Osteocyte (in vitro differentiated cells): ENCODE results near the gene S100PBP. TPM values are rescaled to one million over a fixed set of nuclear protein-coding genes. Genes with fewer than 3 reads are reported as not detected.

ENCODE experiments used
- DNase-seq: peaks from one replicate; pipeline ENCODE4 v3.0.0; 2021; ENCODE audit warnings: mixed read lengths; ENCODE audit not compliant: unreplicated experiment; ENCODE audit errors: extremely low spot score
- H3K27ac Mint-ChIP-seq: one replicate; pipeline ENCODE4 v1.8.0; 2021; ENCODE audit warnings: mild to moderate bottlenecking, mixed read lengths; ENCODE audit not compliant: unreplicated experiment
- H3K27me3 Mint-ChIP-seq: one replicate; pipeline ENCODE4 v1.8.0; 2021; ENCODE audit warnings: mixed read lengths; ENCODE audit not compliant: unreplicated experiment
- H3K36me3 Mint-ChIP-seq: one replicate; pipeline ENCODE4 v1.8.0; 2021; ENCODE audit warnings: mixed read lengths; ENCODE audit not compliant: unreplicated experiment
- H3K4me1 Mint-ChIP-seq: one replicate; pipeline ENCODE4 v1.8.0; 2021; ENCODE audit warnings: mixed read lengths; ENCODE audit not compliant: unreplicated experiment
- H3K4me3 Mint-ChIP-seq: one replicate; pipeline ENCODE4 v1.8.0; 2021; ENCODE audit warnings: mild to moderate bottlenecking, moderate library complexity, mixed read lengths; ENCODE audit not compliant: unreplicated experiment
- H3K9me3 Mint-ChIP-seq: one replicate; pipeline ENCODE4 v1.8.0; 2021; ENCODE audit warnings: mixed read lengths; ENCODE audit not compliant: unreplicated experiment
- total RNA-seq: library from RNA; stranded (reverse); gene quantifications from 2 replicates; pipeline ENCODE4 v1.2.1, GENCODE V29; 2021
- TF ChIP-seq, protein P1 (sequence below): fragments of 200-600 bp; sonication (generic); IDR thresholded peaks from 2 replicates; pipeline ENCODE4 v1.5.0; 2021; ENCODE audit warnings: antibody characterized with exemption, mild to moderate bottlenecking, moderate library complexity

Gene S100PBP
- total RNA-seq, 1 donor from 2014 or later = 49.8 TPM

DNA sequence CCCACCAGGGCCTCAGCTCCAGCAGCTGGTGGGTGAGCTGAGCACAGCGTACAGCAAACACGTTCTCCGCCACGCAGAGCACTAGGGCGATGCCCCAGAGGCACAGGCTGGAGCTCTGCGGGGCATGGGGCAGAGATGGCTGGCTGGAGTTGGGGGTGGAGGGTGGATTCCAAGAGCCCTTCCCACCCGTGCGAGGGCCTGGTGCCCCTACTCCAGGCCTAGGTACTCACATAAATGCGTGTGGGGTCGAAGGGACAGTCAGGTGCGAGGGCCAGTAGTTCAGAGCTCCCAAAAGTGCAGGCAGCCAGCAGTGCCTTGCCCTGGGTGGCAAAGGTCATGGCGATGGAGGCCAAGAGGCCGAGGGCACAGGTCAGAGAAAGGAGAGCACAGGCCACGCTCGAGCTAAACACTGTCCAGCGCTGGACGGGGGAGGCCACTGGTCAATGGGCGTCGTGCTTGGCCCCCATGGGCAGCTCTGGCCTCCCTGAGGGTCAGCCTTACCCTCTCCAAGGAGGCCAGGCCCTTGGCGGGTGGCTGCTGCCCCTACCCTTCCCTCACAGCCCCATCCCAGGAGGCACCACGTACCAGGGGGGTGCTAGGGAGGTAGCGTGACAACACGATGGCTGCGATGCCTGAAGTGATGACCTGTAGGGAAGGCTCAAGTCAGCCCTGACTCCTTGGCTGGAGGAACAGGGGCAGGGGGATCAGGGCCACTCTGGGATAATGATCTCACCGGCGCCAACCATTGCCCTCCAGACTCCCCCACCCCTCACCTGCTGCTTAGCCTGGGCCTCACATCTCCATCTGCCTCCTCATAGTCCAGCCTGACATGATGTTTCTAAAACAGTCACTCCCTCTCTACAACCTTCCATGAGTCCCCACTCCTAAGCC, 78.1 kb downstream of the S100PBP start:
- no peak for DNase-seq
- no peaks in the 10 kb centered on the region for H3K9me3 Mint-ChIP-seq
- peaks cover 16% of the 10 kb centered on the region for H3K27me3 Mint-ChIP-seq
- peaks cover 16% of the 10 kb centered on the region for H3K4me1 Mint-ChIP-seq
- H3K27ac Mint-ChIP-seq = no peak overlapping the region
- TF ChIP-seq, protein P1, sequence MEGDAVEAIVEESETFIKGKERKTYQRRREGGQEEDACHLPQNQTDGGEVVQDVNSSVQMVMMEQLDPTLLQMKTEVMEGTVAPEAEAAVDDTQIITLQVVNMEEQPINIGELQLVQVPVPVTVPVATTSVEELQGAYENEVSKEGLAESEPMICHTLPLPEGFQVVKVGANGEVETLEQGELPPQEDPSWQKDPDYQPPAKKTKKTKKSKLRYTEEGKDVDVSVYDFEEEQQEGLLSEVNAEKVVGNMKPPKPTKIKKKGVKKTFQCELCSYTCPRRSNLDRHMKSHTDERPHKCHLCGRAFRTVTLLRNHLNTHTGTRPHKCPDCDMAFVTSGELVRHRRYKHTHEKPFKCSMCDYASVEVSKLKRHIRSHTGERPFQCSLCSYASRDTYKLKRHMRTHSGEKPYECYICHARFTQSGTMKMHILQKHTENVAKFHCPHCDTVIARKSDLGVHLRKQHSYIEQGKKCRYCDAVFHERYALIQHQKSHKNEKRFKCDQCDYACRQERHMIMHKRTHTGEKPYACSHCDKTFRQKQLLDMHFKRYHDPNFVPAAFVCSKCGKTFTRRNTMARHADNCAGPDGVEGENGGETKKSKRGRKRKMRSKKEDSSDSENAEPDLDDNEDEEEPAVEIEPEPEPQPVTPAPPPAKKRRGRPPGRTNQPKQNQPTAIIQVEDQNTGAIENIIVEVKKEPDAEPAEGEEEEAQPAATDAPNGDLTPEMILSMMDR = no peak
- no peaks in the 10 kb centered on the region for H3K36me3 Mint-ChIP-seq
- no peak overlapping the region for H3K4me3 Mint-ChIP-seq

DNA sequence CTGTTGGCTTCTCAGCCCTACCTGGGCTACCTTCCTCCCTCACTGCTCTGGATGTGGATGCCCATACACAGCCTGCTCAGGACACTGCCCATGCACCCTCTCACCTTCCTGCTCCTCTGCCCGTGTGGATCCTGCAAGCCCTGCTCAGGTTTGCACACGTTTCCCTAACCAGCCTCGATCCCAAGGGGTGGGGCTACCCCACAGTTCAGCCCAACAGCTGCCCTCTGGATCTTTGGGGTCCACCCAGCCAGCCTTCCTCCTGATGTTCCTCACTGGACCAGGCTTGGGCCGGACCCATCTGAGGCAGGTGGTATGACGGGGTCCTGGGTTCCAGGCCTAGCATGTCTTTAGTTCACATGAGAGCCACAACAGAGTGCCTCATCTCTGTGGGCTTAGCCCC, 79.0 kb downstream of the S100PBP start:
- TF ChIP-seq, protein P1 = no peak
- no peaks in the 10 kb centered on the region for H3K9me3 Mint-ChIP-seq
- peaks cover 19% of the 10 kb centered on the region for H3K4me1 Mint-ChIP-seq
- H3K27me3 Mint-ChIP-seq = peaks cover 10% of the 10 kb centered on the region
- no peak overlapping the region for H3K4me3 Mint-ChIP-seq
- no peaks in the 10 kb centered on the region for H3K36me3 Mint-ChIP-seq
- DNase-seq = no peak
- no peak overlapping the region for H3K27ac Mint-ChIP-seq

DNA sequence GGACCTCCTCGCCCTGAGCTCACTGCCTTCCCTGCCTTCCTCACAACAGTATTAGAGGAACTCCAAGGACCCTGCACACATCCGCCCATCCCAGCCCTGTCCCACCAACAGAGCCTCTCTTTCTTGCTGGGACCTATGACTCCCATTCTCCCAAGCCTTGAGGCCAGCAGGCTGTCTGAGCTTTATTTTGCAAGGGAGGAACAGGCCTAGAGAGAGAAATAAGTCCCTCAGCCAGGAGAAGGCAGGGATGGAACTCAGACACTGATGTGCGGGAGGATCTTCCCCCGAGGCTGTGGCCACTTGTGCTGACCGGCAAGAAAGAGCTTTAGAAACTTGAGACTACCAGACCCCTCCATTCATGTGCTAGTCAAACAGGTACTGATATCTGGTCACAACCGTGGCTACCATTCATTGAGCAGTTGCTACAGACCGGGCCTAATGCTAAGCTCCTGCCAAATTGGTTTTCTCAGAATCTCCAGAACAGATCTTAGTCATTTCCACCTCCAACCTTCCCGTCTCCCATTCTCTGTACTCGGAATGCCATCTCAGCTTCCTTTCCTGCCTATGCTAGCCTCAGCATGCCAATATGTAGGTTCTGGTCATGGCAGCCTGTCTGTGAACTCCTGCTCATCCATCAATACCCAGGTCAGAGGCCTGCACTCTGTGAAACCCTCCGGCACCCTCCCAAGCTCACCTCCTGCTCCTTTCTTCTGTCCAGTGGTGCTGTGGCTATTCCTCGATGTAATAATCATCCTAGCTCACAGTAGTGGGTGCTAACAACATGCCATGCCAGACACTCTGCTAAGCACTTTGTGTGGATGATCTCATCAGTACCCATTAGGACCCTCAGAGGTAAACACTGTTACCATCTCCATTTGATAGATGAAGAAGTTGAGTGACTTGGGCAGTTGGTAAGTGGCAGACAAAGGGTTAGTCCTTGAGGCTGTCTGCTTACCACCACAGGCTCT, 79.9 kb downstream of the S100PBP start:
- Mint-ChIP-seq H3K4me1 (peaks cover 20% of the 10 kb centered on the region), H3K27me3 (peaks cover 6% of the 10 kb centered on the region), H3K27ac (no peak overlapping the region), H3K36me3 (no peaks in the 10 kb centered on the region), H3K4me3 (no peak overlapping the region), H3K9me3 (no peaks in the 10 kb centered on the region)
- DNase-seq = no peak
- TF ChIP-seq, protein P1 = no peak

DNA sequence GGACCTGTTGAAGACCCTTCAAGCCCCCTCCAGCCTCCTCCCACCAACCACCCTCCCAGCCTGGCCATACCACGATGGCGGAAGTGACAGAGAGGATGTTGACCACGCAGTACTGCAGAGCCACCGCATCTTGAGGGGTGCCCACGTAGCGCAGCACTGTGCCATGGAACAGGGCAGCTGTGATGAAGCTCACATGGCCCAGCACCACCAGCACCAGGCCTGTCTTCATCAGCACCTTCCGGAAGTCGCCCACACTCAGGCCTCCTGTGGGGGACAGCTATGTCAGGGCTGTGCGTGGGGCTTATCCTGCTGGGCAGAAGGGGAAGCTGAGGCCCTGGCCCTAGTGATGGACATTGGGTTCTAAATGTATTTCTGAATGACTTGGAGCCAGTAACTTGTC, 80.6 kb downstream of the S100PBP start:
- Mint-ChIP-seq H3K9me3 (no peaks in the 10 kb centered on the region), H3K4me1 (peaks cover 16% of the 10 kb centered on the region), H3K4me3 (no peak overlapping the region), H3K27ac (no peak overlapping the region), H3K27me3 (peaks cover 7% of the 10 kb centered on the region), H3K36me3 (no peaks in the 10 kb centered on the region)
- no peak for DNase-seq
- TF ChIP-seq, protein P1 = no peak

DNA sequence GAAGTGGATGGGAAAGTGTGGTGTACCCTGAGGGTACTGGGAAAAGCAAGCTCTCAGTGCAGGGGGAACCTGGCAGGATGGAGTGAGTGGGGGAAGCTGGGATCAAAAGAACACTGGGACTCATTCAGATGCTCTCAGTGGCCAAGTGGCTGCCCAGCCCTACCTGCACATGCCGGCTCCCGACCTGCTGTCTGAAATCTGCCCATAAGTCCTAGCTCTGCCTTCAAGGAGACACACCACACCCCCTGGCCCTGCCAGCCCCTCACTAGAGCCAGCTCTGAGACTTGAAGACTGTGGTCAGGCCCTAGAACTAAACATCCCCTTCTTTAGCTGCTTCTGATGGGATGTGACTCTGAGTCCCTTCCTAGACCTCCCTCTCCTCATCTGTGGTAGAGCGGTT, 81.5 kb downstream of the S100PBP start:
- H3K36me3 Mint-ChIP-seq = no peaks in the 10 kb centered on the region
- DNase-seq = no peak
- no peaks in the 10 kb centered on the region for H3K9me3 Mint-ChIP-seq
- H3K27ac Mint-ChIP-seq = no peak overlapping the region
- H3K4me1 Mint-ChIP-seq = peaks cover 9% of the 10 kb centered on the region
- H3K4me3 Mint-ChIP-seq = peak overlapping the region; percentile 26
- peaks cover 7% of the 10 kb centered on the region for H3K27me3 Mint-ChIP-seq
- TF ChIP-seq, protein P1 = no peak
